Ishikawa (cell line): ENCODE measurements around the gene PHLDA2.

Experiments
- CEBPB ChIP-seq: IDR thresholded peaks from 2 replicates; pipeline ENCODE4 v1.6.1; 2012
- CREB1 ChIP-seq: IDR thresholded peaks from 2 replicates; pipeline ENCODE4 v1.6.1; 2012; ENCODE audit warnings: low read depth
- EGR1 ChIP-seq: IDR thresholded peaks from 2 replicates; pipeline ENCODE4 v1.6.1; 2012
- EP300 ChIP-seq: IDR thresholded peaks from 2 replicates; pipeline ENCODE4 v1.6.1; 2012; ENCODE audit warnings: borderline replicate concordance
- FOXM1 ChIP-seq: IDR thresholded peaks from 2 replicates; pipeline ENCODE4 v1.6.1; 2012; ENCODE audit warnings: low read depth, borderline replicate concordance
- MAX ChIP-seq: IDR thresholded peaks from 2 replicates; pipeline ENCODE4 v1.6.1; 2012
- NFIC ChIP-seq: IDR thresholded peaks from 2 replicates; pipeline ENCODE4 v1.6.1; 2012
- RAD21 ChIP-seq: IDR thresholded peaks from 2 replicates; pipeline ENCODE4 v1.6.1; 2012; ENCODE audit warnings: low read depth
- REST ChIP-seq: IDR thresholded peaks from 2 replicates; pipeline ENCODE4 v1.6.1; 2012; ENCODE audit warnings: low read depth, mild to moderate bottlenecking
- TAF1 ChIP-seq: IDR thresholded peaks from 2 replicates; pipeline ENCODE4 v1.6.1; 2012; ENCODE audit warnings: low read depth, mild to moderate bottlenecking
- TCF12 ChIP-seq: IDR thresholded peaks from 2 replicates; pipeline ENCODE4 v1.6.1; 2012; ENCODE audit warnings: low read depth
- TEAD4 ChIP-seq: IDR thresholded peaks from 2 replicates; pipeline ENCODE4 v1.6.1; 2012
- YY1 ChIP-seq: IDR thresholded peaks from 2 replicates; pipeline ENCODE4 v1.6.1; 2012; ENCODE audit warnings: low read depth
- ZBTB7A ChIP-seq: IDR thresholded peaks from 2 replicates; pipeline ENCODE4 v1.6.1; 2012; ENCODE audit warnings: low read depth
- TF ChIP-seq, protein P1 (sequence below): IDR thresholded peaks from 2 replicates; pipeline ENCODE4 v1.6.1; 2012

PHLDA2 gene

GRCh38 chr11:2927851-2928604, 1.2 kb downstream of the PHLDA2 start:
- TF ChIP-seq TCF12 (peak; percentile 70), MAX (0 out of 2 replicates have a peak, but pooled peaks have one; percentile 30), CREB1 (no peak), YY1 (no peak), NFIC (no peak), FOXM1 (no peak; the same call in 1 of the 2 replicates), TEAD4 (peak; percentile 22; the same call in 1 of the 2 replicates), TAF1 (no peak), EGR1 (no peak), RAD21 (no peak), CEBPB (no peak), EP300 (peak; percentile 27; the same call in 1 of the 2 replicates), REST (no peak), ZBTB7A (no peak)
- TF ChIP-seq, protein P1, sequence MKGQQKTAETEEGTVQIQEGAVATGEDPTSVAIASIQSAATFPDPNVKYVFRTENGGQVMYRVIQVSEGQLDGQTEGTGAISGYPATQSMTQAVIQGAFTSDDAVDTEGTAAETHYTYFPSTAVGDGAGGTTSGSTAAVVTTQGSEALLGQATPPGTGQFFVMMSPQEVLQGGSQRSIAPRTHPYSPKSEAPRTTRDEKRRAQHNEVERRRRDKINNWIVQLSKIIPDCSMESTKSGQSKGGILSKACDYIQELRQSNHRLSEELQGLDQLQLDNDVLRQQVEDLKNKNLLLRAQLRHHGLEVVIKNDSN, result no peak

DNA sequence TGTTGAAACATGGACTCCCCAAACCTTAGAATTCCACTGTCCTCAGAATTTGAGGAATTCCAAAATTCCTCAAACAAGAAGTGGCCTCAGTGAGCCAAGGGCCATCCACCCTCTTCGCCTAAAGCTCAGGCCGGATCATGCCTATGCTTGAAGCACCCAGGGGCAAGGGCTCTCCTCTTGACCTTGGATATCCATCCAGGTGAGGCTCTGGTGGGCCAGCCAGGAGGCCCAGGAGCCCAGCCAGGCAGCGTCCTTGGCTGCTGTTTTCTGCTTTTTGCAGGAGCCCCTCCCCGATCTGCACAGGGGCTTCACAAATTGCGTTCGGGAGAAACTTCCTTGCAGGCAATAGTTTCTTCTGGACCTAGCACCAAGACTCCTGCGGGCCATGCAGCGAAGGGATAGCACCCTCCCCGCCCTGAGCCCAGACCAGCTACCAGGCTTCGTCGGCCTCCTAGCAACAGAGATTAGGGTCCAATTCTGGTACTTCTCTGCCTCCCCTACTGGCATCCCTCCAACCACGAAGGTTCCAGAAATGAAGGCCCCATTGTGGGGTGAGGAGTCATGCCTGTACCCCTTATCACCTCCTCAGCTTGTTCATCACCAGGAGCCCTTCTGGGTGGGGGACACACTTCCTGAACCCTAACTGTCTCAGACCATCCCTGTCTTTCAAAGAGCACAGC, 2.0 kb downstream of the PHLDA2 start:
- TF ChIP-seq YY1 (no peak), MAX (no peak), RAD21 (no peak), CREB1 (no peak), TEAD4 (no peak), EP300 (no peak), EGR1 (no peak), TAF1 (no peak), NFIC (no peak), REST (no peak), ZBTB7A (no peak), TCF12 (no peak), FOXM1 (no peak), CEBPB (no peak)
- TF ChIP-seq, protein P1, result no peak

DNA sequence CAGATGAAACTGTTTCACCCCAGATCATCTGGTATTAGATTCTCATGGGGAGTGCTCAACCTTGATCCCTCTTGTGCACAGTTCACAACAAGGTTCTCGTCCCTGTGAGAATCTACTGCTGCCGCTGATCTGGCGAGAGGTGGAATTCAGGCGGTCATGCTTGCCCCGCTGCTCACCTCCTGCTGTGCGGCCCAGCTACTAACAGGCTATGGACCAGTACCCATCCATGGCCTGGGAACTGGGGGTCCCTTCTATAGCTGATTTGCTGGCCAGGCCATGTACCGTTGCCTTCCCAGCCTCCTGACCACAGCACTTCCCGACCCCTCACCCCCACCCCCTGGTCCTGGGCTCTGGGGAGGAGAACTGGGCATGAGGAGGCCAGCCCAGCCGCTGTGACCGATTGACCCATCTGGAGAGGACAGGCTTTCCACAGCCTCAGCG, 2.6 kb downstream of the PHLDA2 start:
- TF ChIP-seq, protein P1, result no peak
- TF ChIP-seq MAX (no peak), TCF12 (no peak)

DNA sequence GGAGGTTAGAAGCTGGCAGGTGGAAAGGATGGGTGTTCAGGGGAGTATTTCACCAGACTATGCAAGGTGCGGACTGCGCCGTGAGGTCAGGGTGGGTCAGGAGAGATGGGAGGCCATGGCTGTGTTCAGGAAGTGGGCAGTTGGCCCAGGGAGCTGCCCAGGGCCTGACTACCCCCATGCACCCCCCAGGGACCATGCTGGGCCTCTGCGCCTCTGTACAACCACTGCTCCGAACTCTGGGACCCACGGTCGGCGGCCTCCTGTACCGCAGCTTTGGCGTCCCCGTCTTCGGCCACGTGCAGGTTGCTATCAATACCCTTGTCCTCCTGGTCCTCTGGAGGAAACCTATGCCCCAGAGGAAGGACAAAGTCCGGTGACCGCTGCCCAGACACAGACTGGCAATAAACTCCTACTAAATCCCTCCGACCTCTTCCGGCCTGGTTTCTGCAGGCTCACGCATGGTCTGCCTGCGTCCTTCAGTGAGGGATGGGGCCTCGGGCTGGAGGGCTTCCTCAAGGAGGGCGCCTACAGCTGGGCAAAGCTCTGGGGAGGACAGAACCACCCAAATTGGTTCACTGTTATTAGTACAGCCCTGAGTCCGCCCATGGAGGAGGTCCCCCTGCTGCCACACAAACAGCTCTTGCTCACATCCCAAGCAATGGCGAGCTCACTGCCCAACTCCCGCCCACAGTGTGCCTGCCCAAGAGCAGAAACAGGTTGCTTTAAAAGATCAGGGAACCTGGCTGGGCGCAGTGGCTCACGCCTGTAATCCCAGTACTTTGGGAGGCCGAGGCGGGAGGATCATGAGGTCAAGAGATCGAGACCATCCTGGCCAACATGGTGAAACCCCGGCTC, 4.2 kb downstream of the PHLDA2 start:
- no peak for TF ChIP-seq CREB1
- TF ChIP-seq MAX, result no peak
- TF ChIP-seq NFIC, result no peak
- TF ChIP-seq ZBTB7A, result no peak
- no peak for TF ChIP-seq TAF1
- TF ChIP-seq REST, result no peak
- TF ChIP-seq RAD21, result no peak
- TF ChIP-seq YY1, result no peak
- TF ChIP-seq EP300, result no peak
- TF ChIP-seq TEAD4, result no peak
- TF ChIP-seq FOXM1, result no peak
- no peak for TF ChIP-seq TCF12
- no peak for TF ChIP-seq EGR1
- TF ChIP-seq, protein P1, result no peak
- TF ChIP-seq CEBPB, result no peak
